HG03103 (cell line): ENCODE data around the gene PAIP1.
A peak's percentile ranks its signal among the peaks of the same experiment; 100 is the strongest.
"Not testable (repeated sequence)": the region's sequence is repeated elsewhere in the genome, so short reads cannot be mapped to it uniquely, and the experiment has no call there.

Source experiments
- ATAC-seq: cut with Tn5 transposase; IDR thresholded peaks from one replicate; pipeline ENCODE4 v1.9.1; 2021; ENCODE audit warnings: low read depth; ENCODE audit not compliant: unreplicated experiment

The PAIP1 gene

GRCh38 chr5:43523662-43524072 lies 33.2 kb downstream of the PAIP1 start:
- ATAC-seq, result no peak

DNA sequence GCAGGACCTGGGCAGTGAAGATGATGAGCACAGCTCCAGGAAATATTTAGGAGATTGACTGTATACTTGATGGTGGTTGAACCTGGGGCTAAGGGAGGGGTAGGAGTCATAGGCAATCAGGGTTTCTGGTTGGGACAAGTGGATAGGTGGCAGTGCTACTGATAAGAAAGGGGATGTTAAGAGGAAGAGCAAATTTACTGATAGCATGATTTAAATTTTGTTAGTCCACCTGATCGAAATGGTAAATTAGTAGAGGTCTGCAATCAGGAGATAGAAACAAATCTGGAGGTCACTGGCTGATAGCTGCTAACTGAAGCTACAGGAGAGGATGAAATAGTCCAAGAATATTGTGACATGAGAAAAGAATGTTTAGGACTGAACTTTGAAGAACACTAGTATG lies 36.3 kb downstream of the PAIP1 start:
- ATAC-seq, result no peak

GRCh38 chr5:43515678-43516048 lies 41.2 kb downstream of the PAIP1 start:
- ATAC-seq, result no peak

DNA sequence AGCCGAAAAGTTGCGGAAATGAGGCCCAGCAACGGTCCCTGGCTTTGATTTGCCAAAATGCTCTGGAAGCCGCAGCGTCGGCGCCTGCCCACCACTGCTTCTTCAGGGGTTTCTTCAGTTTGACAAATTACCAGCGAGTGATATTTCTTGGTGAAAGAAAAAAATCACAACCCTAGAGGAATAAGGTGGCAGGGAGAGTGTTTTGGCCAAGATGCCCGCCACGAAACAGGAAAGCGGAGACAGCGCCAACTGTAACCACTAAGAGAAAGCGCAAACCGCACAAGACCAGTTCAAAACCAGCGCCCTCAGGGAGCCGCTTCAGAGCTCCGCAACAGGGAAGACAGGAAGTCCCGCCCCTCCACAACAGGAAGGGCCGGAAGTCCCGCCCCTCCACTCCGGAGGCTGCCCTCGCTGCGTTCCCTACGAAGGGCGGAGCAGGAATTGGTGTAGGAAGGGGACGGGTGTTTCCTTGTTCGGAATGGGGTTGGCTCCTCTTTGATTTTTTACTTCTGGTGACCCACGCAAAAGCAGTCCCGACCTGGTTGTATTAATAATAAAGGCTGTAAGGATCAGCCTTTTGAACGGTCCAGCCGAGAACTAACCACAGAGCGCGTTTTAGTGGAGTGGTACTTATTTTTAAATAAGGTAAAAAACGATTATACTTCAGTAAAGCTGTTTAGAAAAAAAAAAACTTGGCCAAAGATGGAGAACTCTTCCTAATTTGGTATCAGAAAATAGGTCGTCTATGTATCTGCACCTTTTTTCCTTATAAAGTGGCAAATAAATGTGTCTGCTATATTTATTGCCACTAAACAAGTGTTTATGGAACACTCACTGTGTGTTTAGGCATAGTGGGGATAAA lies 41.8 kb downstream of the PAIP1 start, which contains the start of gene C5orf34:
C5orf34 (minus strand) TSS at position 333 of the 862 bp plus-strand sequence. CDS start 5,809 bp downstream, outside the sequence.
- ATAC-seq, result peak; percentile 99

GRCh38 chr5:43514471-43514815 lies 42.4 kb downstream of the PAIP1 start:
- peak; percentile 14 for ATAC-seq

GRCh38 chr5:43514025-43514424 lies 42.9 kb downstream of the PAIP1 start:
- no peak for ATAC-seq

GRCh38 chr5:43511062-43511461 lies 45.8 kb downstream of the PAIP1 start:
- ATAC-seq, result not testable (repeated sequence)

DNA sequence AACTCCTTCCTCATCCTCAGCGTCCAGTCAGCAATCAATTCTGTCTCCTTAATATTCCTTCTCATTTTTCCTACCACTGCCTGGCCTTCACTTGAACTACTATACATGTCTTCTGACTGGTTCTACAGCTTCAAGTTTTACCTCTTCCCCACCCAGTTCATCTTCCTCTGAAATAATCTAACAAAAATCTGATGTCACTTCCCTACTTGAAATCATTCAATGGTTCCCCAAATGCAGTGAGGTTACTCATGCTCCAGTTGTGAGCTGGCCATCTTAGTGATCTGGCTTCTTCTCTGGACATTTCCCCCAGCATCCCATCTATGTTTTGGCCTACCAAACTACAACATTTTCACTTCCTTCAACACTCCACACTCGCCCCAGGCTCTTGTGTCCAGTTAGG lies 58.3 kb downstream of the PAIP1 start:
- ATAC-seq, result no peak

GRCh38 chr5:43497311-43498104 lies 59.4 kb downstream of the PAIP1 start:
- no peak for ATAC-seq

GRCh38 chr5:43491326-43491725 lies 65.6 kb downstream of the PAIP1 start:
- no peak for ATAC-seq

- no peak for ATAC-seq
Measured at GRCh38 chr5:43486353-43486752, 70.5 kb downstream of the PAIP1 start.

GRCh38 chr5:43485406-43485805 lies 71.5 kb downstream of the PAIP1 start:
- ATAC-seq, result no peak

- peak; percentile 55 for ATAC-seq
Measured at GRCh38 chr5:43484106-43484849, 72.6 kb downstream of the PAIP1 start.

- ATAC-seq, result peak; percentile 87
Measured at GRCh38 chr5:43483298-43484105, 73.4 kb downstream of the PAIP1 start, which contains the start of gene TMEM267. Gene TMEM267, minus strand, starts transcription at chr5:43483865. Its CDS starts 29,896 bp downstream, at chr5:43453969.

DNA sequence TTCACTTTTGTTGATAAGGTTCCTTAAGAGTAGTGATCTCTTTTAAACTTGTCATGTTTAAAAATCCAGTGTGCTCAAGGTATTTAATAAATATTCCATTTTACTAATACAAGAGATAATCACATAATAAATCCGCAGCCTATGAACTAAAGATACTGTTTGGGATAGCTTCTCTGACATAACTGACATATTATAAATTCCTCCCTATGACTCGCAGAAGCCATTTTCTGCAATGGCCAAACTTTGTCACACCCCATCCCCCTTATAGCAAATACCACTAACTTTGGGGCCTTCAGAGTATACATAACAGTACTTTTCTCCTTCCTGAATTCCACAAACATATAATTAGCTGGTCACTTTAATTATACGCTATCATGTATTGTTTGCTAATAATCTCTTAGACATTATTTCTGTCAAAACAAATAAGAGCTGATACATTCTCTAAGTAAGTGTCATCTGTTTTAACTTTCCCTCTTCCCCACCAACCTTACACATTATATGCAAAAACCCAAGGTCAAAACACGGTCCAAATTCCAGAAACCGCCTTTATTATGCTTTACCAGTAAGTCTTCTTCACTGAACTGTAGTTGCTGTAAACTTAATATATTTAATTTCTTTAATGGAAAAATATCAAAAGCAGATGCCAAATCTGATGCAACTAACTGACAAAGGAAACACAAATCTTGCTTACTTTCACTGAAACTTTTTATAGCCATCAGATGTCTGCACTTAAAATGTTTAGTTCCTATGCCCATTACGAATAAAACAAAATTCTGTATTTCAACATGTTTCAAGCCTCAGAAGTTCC lies 74.2 kb downstream of the PAIP1 start:
- ATAC-seq, result no peak
